Measurements from ENCODE around the gene ALB. TPM values are rescaled to one million over a fixed set of nuclear protein-coding genes. Genes with fewer than 3 reads are reported as not detected.

Gene ALB
- total and polyA plus RNA-seq, 2 of the 8 experiments (the other 6 are each of a cell fraction or from before 2014, with no cell fraction given), result 0.12 TPM; not detected in 1

DNA sequence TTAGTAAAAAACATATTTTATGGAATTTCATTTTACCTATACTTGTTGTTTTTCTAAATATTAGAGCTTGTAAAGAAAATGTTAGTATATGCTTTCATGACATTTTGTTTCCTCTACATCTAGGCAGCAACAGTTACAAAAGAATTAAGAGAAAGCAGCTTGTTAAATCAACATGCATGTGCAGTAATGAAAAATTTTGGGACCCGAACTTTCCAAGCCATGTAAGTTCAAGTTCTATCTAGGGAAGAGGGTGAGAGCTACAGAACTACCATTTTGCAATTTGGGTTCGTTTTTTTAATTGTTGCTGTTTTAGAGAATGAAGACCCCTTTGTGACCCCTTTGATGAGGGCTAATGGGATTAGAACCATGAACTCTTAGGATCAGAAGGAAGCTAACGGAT, 39.1 kb downstream of the ALB start:
- H4K91ac ChIP-seq (replicated peaks; ENCODE audit: insufficient read length, low read length), result no peak overlapping the region
- no peak overlapping the region for H2BK5ac ChIP-seq (ENCODE audit: low read depth, low read length)
- H3K4me1 ChIP-seq (replicated peaks in 1 of 4; ENCODE audit: control insufficient read depth in 3 of 4, insufficient read depth in 4 of 4, low read length in 3 of 4), result no peaks in the 10 kb centered on the region
- H3K56ac ChIP-seq (replicated peaks; ENCODE audit: insufficient read length, low read depth, low read length), result no peak overlapping the region
- no peaks in the 10 kb centered on the region for H3K27me3 ChIP-seq (replicated peaks in 1 of 4; ENCODE audit: control insufficient read depth in 3 of 4, extremely low read depth in 1 of 4, insufficient read depth in 3 of 4, low read length in 3 of 4)
- H3K23ac ChIP-seq (ENCODE audit: insufficient read length), result no peak overlapping the region
- WGBS, 2 experiments (ENCODE audit: extremely low coverage in 1 of 2, insufficient coverage in 1 of 2, insufficient read length in 1 of 2, insufficient replicate concordance in 2 of 2, low coverage in 1 of 2, low lambda C conversion rate in 2 of 2, missing lambda C conversion rate in 1 of 2), result 86% methylated on average over 3 of the region's 3 CpGs; no CpG with 5 or more reads in 1 of the 2 experiments
- DNase-seq (ENCODE audit: low read depth in 1 of 2, low spot score in 2 of 2), result no peak
- H3K9me3 ChIP-seq (ENCODE audit: insufficient read depth in 2 of 2, low read depth in 1 of 2, low read length in 1 of 2), result no peaks in the 10 kb centered on the region
- no peak overlapping the region for H4K5ac ChIP-seq (ENCODE audit: insufficient read length, low read depth, low read length)
- H3K79me2 ChIP-seq (ENCODE audit: control insufficient read depth in 1 of 2, insufficient read depth in 2 of 2, low read length in 2 of 2), result no peaks in the 10 kb centered on the region
- H2AFZ ChIP-seq (ENCODE audit: low read length), result no peak overlapping the region
- H4K8ac ChIP-seq (ENCODE audit: extremely low read depth, insufficient read depth, low read length), result no peak overlapping the region
- POLR2A ChIA-PET (ENCODE audit: partially characterized antibody), result no interaction called here
- H2BK20ac ChIP-seq (ENCODE audit: low read length), result no peak overlapping the region
- no peak overlapping the region for H3K18ac ChIP-seq (ENCODE audit: extremely low read depth, low read length)
- H3K4ac ChIP-seq (replicated peaks; ENCODE audit: insufficient read length, low read depth, low read length), result no peak overlapping the region
- H3K36me3 ChIP-seq (ENCODE audit: control insufficient read depth in 2 of 4, insufficient read depth in 4 of 4, low read length in 3 of 4), result no peaks in the 10 kb centered on the region
- no peak overlapping the region for H2AK5ac ChIP-seq (ENCODE audit: low read depth, low read length)
- no peaks in the 10 kb centered on the region for H3K79me1 ChIP-seq (ENCODE audit: low read depth, low read length)
- no peaks in the 10 kb centered on the region for H4K20me1 ChIP-seq (replicated peaks in 1 of 2; ENCODE audit: control insufficient read depth in 1 of 2, insufficient read depth in 2 of 2, low read length in 2 of 2)
- no peak overlapping the region for H2BK12ac ChIP-seq (ENCODE audit: low read depth, low read length)
- CTCF ChIA-PET (ENCODE audit: partially characterized antibody), result interaction anchor here (0.6 to 6.5 kb wide), 4 partner anchors 10 to 209 kb away, joined by 3 to 83 read pairs (median 11); partner anchors contain the start of gene AFP
- no peak for FAIRE-seq
- H3K23me2 ChIP-seq (ENCODE audit: low read depth, low read length), result no peaks in the 10 kb centered on the region
- H3K4me2 ChIP-seq (ENCODE audit: insufficient read depth in 1 of 2, low read depth in 2 of 2, low read length in 2 of 2), result no peak overlapping the region
- H3K27ac ChIP-seq (ENCODE audit: low read depth, low read length), result no peak overlapping the region
- no peak overlapping the region for H2BK120ac ChIP-seq (replicated peaks; ENCODE audit: low read depth, low read length)
- no peak overlapping the region for H2BK15ac ChIP-seq (ENCODE audit: low read length)
- H3K9ac ChIP-seq (replicated peaks in 1 of 4; ENCODE audit: extremely low read depth in 1 of 4, low read depth in 3 of 4, low read length in 3 of 4), result no peak overlapping the region
- H3K4me3 ChIP-seq (ENCODE audit: extremely low read depth in 1 of 4, insufficient read depth in 2 of 4, low read depth in 3 of 4, low read length in 4 of 4), result no peak overlapping the region
- H3K14ac ChIP-seq (ENCODE audit: insufficient read length), result no peak overlapping the region
- TF ChIP-seq SUZ12 (IDR thresholded peaks at IDR 0.05; ENCODE audit: low read length), result no peak
- TF ChIP-seq SP1 (IDR thresholded peaks at IDR 0.05; ENCODE audit: low read depth, low read length), result no peak
- no peak for TF ChIP-seq CBX8 (IDR thresholded peaks at IDR 0.05; ENCODE audit: borderline replicate concordance, low read depth, low read length)

All from H1 (cell line).